CD4-positive, alpha-beta T cell (primary cell): ENCODE data around the gene FAM227A. TPM values are rescaled to one million over a fixed set of nuclear protein-coding genes. Genes with fewer than 3 reads are reported as not detected.

Experiments
- ATAC-seq: fragments of 200-7000 bp; cut with Tn5 transposase; one replicate; pipeline ENCODE4 v1.10.0; 2022; ENCODE audit warnings: mild to moderate bottlenecking; ENCODE audit not compliant: poor library complexity
- CTCF ChIA-PET: fragments of 350-600 bp; sonication (Branson Sonifier 250); formaldehyde crosslinking; loops from one replicate; lab custom pipeline; 2021; ENCODE audit warnings: antibody characterized with exemption, inconsistent platforms; lab: Charles Lee
- POLR2A ChIA-PET: fragments of 350-600 bp; sonication (Branson Sonifier 250); formaldehyde crosslinking; loops from one replicate; lab custom pipeline; 2021; ENCODE audit warnings: antibody characterized with exemption, inconsistent platforms; lab: Charles Lee
- DNase-seq, 14 experiments: peaks; one replicate each; pipeline ENCODE4 v3.0.0-alpha.2; 2013 to 2020; ENCODE audit warnings: mixed read lengths in 2 of 14
- H3K27ac ChIP-seq, 2 donors: one replicate each; pipeline versions ENCODE4 v1.5.1 to v1.7.0; 2013; ENCODE audit warnings: low read length in 2 of 2, low read depth in 1 of 2, mild to moderate bottlenecking in 1 of 2
- H3K27me3 ChIP-seq, 2 experiments: 1 replicate in 1 of 2; 2 replicates in 1 of 2; pipeline versions ENCODE4 v1.6.1 to v1.7.0; 2013; ENCODE audit warnings: low read length in 2 of 2, control low read depth in 1 of 2, mild to moderate bottlenecking in 1 of 2, moderate library complexity in 1 of 2; ENCODE audit not compliant: insufficient read depth in 2 of 2, control insufficient read depth in 1 of 2
- H3K36me3 ChIP-seq: one replicate; pipeline ENCODE4 v1.6.1; 2013; ENCODE audit warnings: low read length, control low read depth; ENCODE audit not compliant: insufficient read depth
- H3K4me1 ChIP-seq: one replicate; pipeline ENCODE4 v1.6.1; 2013; ENCODE audit warnings: low read length, control low read depth; ENCODE audit not compliant: insufficient read depth
- H3K4me3 ChIP-seq: one replicate; pipeline ENCODE4 v1.5.1; 2013; ENCODE audit warnings: mild to moderate bottlenecking, low read length, moderate library complexity
- H3K9me3 ChIP-seq, 2 experiments: 1 replicate in 1 of 2; 2 replicates in 1 of 2; pipeline versions ENCODE4 v1.6.1 to v1.7.0; 2013; ENCODE audit warnings: low read length in 2 of 2, mild to moderate bottlenecking in 2 of 2, control low read depth in 1 of 2, moderate library complexity in 1 of 2; ENCODE audit not compliant: control insufficient read depth in 1 of 2, insufficient read depth in 1 of 2
- H3K27ac Mint-ChIP-seq: one replicate; pipeline ENCODE4 v1.8.0; 2020; ENCODE audit warnings: mixed read lengths
- H3K27me3 Mint-ChIP-seq: one replicate; pipeline ENCODE4 v1.8.0; 2021; ENCODE audit warnings: mixed read lengths
- H3K36me3 Mint-ChIP-seq: one replicate; pipeline ENCODE4 v1.8.0; 2021; ENCODE audit warnings: low read depth, mixed read lengths
- H3K4me1 Mint-ChIP-seq: one replicate; pipeline ENCODE4 v1.8.0; 2021; ENCODE audit warnings: low read depth, mixed read lengths
- H3K4me3 Mint-ChIP-seq: one replicate; pipeline ENCODE4 v1.8.0; 2020; ENCODE audit warnings: mild to moderate bottlenecking, mixed read lengths
- H3K9me3 Mint-ChIP-seq: one replicate; pipeline ENCODE4 v1.8.0; 2020; ENCODE audit warnings: mixed read lengths
- intact Hi-C, 2 experiments: fragments of 100-400 bp; cut with DNase I in 1 of 2; cut with micrococcal nuclease in 1 of 2; formaldehyde crosslinking; loops; one replicate each; pipeline versions ENCODE4 v1.15.1 to v1.9.0; 2023 to 2025; cut with DNase I, micrococcal nuclease
- total RNA-seq, 174 experiments: library from RNA in 2 of 174; stranded (reverse) in 2 of 174; gene quantifications; one replicate each; pipeline ENCODE4 v1.2.3 and lab custom pipeline; 2021 to 2026
- TF ChIP-seq, protein P1 (sequence below): fragments of 200-600 bp; IDR thresholded peaks from one replicate; pipeline ENCODE4 v1.8.0; 2022; ENCODE audit warnings: antibody characterized with exemption, mild to moderate bottlenecking

The FAM227A gene
- total RNA-seq, 2 experiments from 2014 or later, result 0.34 to 0.91 TPM

DNA sequence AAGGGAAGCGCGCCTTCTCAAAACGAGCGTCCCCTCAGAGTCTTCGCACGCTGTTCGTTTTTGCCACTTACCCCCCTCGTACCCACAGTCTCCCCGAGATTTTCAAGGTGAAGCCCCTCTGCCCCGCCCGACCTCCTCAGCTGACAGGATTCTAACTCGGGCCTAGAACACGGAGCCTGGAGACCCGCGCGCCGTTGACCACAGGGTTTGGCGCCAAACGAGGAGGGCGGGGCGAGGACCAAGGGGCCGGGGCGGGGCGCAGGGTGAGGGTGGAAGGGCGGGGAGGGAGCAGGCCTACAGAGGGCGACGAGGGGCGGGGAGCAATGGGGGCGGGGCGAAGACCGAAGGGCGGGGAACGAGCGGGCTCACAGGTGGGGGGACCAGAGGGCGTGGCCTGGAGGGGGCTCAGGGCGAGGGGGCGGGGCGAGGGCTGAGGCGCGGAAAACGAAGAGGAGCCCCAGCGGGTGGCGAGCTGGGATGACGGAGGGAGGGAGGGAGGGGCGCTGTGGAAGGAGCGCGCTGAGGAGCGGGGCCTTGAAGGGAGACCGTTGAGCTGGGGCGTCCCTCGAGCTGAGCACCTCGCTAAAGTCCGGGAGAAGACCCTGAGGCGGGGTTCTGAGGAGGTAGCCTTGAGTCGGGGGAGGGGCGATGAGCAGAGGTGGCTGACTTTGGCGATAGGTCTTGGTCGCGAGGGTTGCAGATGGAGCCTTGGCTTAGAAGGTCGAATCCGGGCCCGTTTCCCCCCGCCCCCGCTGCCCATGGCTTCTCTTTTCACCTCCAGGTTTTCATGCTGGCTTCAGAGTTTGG, 86.0 kb downstream of the FAM227A start, which contains the start of gene DMC1:
DMC1 (minus strand) TSS at position 212 of the 807 bp plus-strand sequence. CDS start 1,927 bp downstream, outside the sequence.
- H3K4me3 Mint-ChIP-seq, result peak within 1 kb of the TSS; percentile 90
- H3K9me3 ChIP-seq, result no peaks in the 10 kb centered on the region
- peaks cover 17% of the 10 kb centered on the region for H3K4me1 Mint-ChIP-seq
- H3K9me3 Mint-ChIP-seq, result no peaks in the 10 kb centered on the region
- no peaks in the 10 kb centered on the region for H3K36me3 Mint-ChIP-seq
- TF ChIP-seq, protein P1, sequence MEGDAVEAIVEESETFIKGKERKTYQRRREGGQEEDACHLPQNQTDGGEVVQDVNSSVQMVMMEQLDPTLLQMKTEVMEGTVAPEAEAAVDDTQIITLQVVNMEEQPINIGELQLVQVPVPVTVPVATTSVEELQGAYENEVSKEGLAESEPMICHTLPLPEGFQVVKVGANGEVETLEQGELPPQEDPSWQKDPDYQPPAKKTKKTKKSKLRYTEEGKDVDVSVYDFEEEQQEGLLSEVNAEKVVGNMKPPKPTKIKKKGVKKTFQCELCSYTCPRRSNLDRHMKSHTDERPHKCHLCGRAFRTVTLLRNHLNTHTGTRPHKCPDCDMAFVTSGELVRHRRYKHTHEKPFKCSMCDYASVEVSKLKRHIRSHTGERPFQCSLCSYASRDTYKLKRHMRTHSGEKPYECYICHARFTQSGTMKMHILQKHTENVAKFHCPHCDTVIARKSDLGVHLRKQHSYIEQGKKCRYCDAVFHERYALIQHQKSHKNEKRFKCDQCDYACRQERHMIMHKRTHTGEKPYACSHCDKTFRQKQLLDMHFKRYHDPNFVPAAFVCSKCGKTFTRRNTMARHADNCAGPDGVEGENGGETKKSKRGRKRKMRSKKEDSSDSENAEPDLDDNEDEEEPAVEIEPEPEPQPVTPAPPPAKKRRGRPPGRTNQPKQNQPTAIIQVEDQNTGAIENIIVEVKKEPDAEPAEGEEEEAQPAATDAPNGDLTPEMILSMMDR, result no peak
- H3K4me3 ChIP-seq, result peak within 1 kb of the TSS; percentile 89
- POLR2A ChIA-PET, result interaction anchor here (0.8 to 1.5 kb wide), 6 partner anchors 63 to 726 kb away, joined by 3 to 8 read pairs (median 4); partner anchors contain the start of genes ANKRD54, JOSD1 and TOMM22
- H3K27ac ChIP-seq, result peak within 1 kb of the TSS in 1 of 2 donors; percentile 44
- H3K36me3 ChIP-seq, result no peaks in the 10 kb centered on the region
- peak; percentile 93 to 100 (median 97) for DNase-seq
- H3K4me1 ChIP-seq, result peaks cover 20% of the 10 kb centered on the region
- peak; percentile 92 for ATAC-seq
- no peaks in the 10 kb centered on the region for H3K27me3 Mint-ChIP-seq
- CTCF ChIA-PET, result interaction anchor here (0.6 to 2.8 kb wide), 3 partner anchors 41 to 122 kb away, joined by 3 to 9 read pairs (median 3); partner anchors contain the start of gene TOMM22
- H3K27ac Mint-ChIP-seq, result peak within 1 kb of the TSS; percentile 80
- H3K27me3 ChIP-seq, result no peaks in the 10 kb centered on the region
- intact Hi-C loops, result loop anchor here (1.0 to 10.0 kb wide), 7 partner anchors 64 to 517 kb away; partner anchors contain the start of genes DDX17 (in 2 of the 2), PLA2G6 (in 2 of the 2), CBY1 (in 1 of the 2) and CSNK1E (in 1 of the 2)

DNA sequence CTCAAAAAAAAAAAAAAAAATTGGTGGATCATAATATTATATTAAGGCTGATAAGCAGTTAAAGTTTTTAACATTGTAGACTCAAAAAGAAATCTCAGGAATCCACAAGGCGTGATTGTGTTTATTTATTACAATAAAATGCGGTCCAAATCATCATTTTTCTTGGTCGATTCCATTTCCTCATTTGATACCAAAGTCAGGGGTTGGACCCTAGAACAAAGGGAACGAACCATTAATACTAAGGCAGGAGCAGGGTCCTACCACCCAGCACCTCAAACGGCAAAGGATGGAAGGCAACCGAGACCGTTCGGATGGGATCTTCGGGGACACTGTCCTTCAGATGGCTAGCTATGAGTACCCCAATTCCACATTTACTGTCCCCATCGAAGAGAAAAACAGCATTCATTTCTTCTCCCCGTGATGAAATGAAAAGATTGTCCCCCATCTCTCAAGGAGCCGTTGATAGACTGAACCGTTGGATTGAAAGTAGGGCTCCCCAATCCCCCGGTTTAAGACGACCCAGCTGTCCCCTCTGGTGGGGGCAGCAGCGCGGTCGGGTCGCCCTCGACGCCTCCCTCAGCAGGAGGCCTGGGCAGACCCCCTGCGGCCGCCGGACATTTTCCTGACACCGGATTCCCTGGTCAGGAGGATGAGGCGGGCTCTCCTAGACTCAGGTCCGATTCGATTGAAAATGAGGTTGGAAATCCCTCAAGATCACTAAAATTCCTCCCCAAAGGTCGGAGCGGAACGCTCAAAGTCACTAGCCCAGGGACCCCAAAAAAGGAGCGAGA, 86.8 kb downstream of the FAM227A start:
- Mint-ChIP-seq H3K27me3 (no peaks in the 10 kb centered on the region), H3K4me3 (peak overlapping the region; percentile 90), H3K27ac (peak overlapping the region; percentile 80), H3K4me1 (peaks cover 17% of the 10 kb centered on the region), H3K9me3 (no peaks in the 10 kb centered on the region), H3K36me3 (no peaks in the 10 kb centered on the region)
- peak overlapping the region; percentile 63 for H3K4me3 ChIP-seq
- POLR2A ChIA-PET, result no interaction called here
- no peaks in the 10 kb centered on the region for H3K27me3 ChIP-seq
- intact Hi-C loops, result loop anchor here in 1 of 2 experiments (5.0 kb wide), 1 partner anchor 252 kb away; the partner anchor contains the start of gene CSNK1E
- DNase-seq (peak in 1 of 14 experiments; percentile 14), ATAC-seq (no peak)
- CTCF ChIA-PET, result no interaction called here
- TF ChIP-seq, protein P1, result no peak
- H3K4me1 ChIP-seq, result peaks cover 20% of the 10 kb centered on the region
- no peaks in the 10 kb centered on the region for H3K9me3 ChIP-seq
- H3K36me3 ChIP-seq, result no peaks in the 10 kb centered on the region
- peak overlapping the region in 1 of 2 donors; percentile 30 for H3K27ac ChIP-seq
